ENCODE results near the gene SIGLEC6.

DNA sequence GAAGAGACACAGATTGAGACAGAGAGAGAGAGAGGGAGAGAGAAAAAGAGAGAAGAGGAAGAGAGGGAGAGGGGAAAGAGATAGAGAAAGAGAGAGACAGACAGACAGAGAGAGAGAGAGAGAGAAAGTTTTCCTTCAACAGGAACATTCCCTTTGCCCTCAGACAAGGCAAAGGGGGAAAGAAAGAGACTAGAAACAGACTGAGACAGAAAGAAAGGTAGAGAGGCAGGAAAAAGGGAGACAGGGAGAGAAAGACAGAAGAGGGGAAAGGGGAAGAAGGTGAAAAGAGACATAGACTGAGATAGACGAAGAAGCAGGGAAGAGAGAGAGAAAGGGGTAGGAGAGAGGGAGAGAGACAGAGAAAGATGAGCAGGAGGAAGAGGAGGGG is 21.1 kb upstream of the SIGLEC6 start:
- TF ChIP-seq CTCF (IDR thresholded peaks at IDR 0.05) (no peak), POLR2A (IDR thresholded peaks at IDR 0.05) (no peak)

Measured in uterus (tissue), 2 donors.